Esophagus (tissue), 2 donors: ENCODE results near the gene EXOSC9. TPM values are rescaled to one million over a fixed set of nuclear protein-coding genes. Genes with fewer than 3 reads are reported as not detected.

Source experiments
- H3K27ac ChIP-seq, 2 donors: one replicate each; pipeline ENCODE4 v1.5.1; 2013; ENCODE audit warnings: low read depth in 2 of 2, mild to moderate bottlenecking in 2 of 2, inconsistent platforms in 1 of 2, low read length in 1 of 2, moderate library complexity in 1 of 2
- H3K27me3 ChIP-seq, 2 donors: one replicate each; pipeline ENCODE4 v1.6.1; 2013; ENCODE audit warnings: low read length in 2 of 2, control low read depth in 1 of 2, mild to moderate bottlenecking in 1 of 2; ENCODE audit not compliant: insufficient read depth in 2 of 2, control insufficient read depth in 1 of 2
- H3K36me3 ChIP-seq, 2 donors: one replicate each; pipeline ENCODE4 v1.6.1; 2013; ENCODE audit warnings: low read length in 1 of 2; ENCODE audit not compliant: control insufficient read depth in 2 of 2, insufficient read depth in 2 of 2
- H3K4me1 ChIP-seq, 2 donors: one replicate each; pipeline ENCODE4 v1.6.1; 2013; ENCODE audit warnings: low read length in 1 of 2; ENCODE audit not compliant: control insufficient read depth in 2 of 2, insufficient read depth in 2 of 2
- H3K4me3 ChIP-seq, 2 donors: one replicate each; pipeline ENCODE4 v1.5.1; 2013; ENCODE audit warnings: low read length in 2 of 2, mild to moderate bottlenecking in 2 of 2, low read depth in 1 of 2, moderate library complexity in 1 of 2
- H3K9me3 ChIP-seq, 2 donors: one replicate each; pipeline ENCODE4 v1.6.1; 2013; ENCODE audit warnings: mild to moderate bottlenecking in 2 of 2, low read depth in 1 of 2, low read length in 1 of 2, moderate library complexity in 1 of 2; ENCODE audit not compliant: control insufficient read depth in 2 of 2, insufficient read depth in 1 of 2
- WGBS, 2 donors: extraction: QIAGEN DNeasy Blood & Tissue Kit; methylation state at CpG; one replicate each; pipeline ENCODE4 v1.1.7; 2013; 5-methylcytosine and 5-hydroxymethylcytosine counted together
- polyA plus RNA-seq, 2 donors: library from polyadenylated mRNA; stranded (reverse); fragments of 200-250 nt; gene quantifications; one replicate each; pipeline ENCODE4 v1.2.3, GENCODE V29; 2013
- donor health status: healthy with polysubstance abuse.
- donor health status: Bipolar disorder and iron deficiency.

The EXOSC9 gene
- polyA plus RNA-seq, 2 donors: 16.3 to 18.9 TPM

- H3K27ac ChIP-seq: no peak overlapping the region
- no peaks in the 10 kb centered on the region for H3K4me1 ChIP-seq
- H3K9me3 ChIP-seq: peaks cover 0 to 2% of the 10 kb centered on the region in 2 donors
- H3K4me3 ChIP-seq: no peak overlapping the region
- WGBS, 2 donors: 77 to 89% methylated on average over 2 of the region's 2 CpGs
- no peaks in the 10 kb centered on the region for H3K36me3 ChIP-seq
- no peaks in the 10 kb centered on the region for H3K27me3 ChIP-seq
Observed at GRCh38 chr4:121786221-121786620, 14.9 kb upstream of the EXOSC9 start.

- WGBS, 2 donors: 65 to 81% methylated on average over 2 of the region's 2 CpGs
- Histone ChIP-seq H3K27ac (no peak overlapping the region), H3K9me3 (peaks cover 0 to 2% of the 10 kb centered on the region in 2 donors), H3K4me1 (no peaks in the 10 kb centered on the region), H3K4me3 (no peak overlapping the region), H3K27me3 (no peaks in the 10 kb centered on the region), H3K36me3 (no peaks in the 10 kb centered on the region)
Observed at GRCh38 chr4:121788896-121789295, 12.2 kb upstream of the EXOSC9 start.

DNA sequence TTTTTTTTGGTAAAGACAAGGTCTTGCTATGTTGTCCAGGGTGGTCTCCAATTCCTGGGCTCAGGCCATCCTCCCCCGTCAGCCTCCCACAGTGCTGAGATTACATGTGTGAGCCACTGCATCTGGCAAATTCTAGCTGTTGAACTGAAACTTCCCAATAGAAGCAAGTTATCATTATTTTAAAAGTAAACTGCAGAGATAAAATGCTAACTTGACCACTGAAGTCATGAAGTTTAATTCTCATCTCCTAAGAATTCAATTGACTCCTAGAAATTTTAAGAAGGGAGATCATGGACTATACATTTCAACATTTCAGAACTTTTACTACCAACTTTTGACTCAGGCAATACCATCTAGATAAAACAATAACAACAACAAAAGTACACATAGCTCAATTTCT lies 11.7 kb upstream of the EXOSC9 start:
- Histone ChIP-seq H3K9me3 (no peaks in the 10 kb centered on the region), H3K27me3 (no peaks in the 10 kb centered on the region), H3K36me3 (no peaks in the 10 kb centered on the region), H3K4me3 (no peak overlapping the region), H3K4me1 (no peaks in the 10 kb centered on the region), H3K27ac (no peak overlapping the region)
- WGBS, 2 donors: 89 to 90% methylated on average over 1 of the region's 1 CpG

DNA sequence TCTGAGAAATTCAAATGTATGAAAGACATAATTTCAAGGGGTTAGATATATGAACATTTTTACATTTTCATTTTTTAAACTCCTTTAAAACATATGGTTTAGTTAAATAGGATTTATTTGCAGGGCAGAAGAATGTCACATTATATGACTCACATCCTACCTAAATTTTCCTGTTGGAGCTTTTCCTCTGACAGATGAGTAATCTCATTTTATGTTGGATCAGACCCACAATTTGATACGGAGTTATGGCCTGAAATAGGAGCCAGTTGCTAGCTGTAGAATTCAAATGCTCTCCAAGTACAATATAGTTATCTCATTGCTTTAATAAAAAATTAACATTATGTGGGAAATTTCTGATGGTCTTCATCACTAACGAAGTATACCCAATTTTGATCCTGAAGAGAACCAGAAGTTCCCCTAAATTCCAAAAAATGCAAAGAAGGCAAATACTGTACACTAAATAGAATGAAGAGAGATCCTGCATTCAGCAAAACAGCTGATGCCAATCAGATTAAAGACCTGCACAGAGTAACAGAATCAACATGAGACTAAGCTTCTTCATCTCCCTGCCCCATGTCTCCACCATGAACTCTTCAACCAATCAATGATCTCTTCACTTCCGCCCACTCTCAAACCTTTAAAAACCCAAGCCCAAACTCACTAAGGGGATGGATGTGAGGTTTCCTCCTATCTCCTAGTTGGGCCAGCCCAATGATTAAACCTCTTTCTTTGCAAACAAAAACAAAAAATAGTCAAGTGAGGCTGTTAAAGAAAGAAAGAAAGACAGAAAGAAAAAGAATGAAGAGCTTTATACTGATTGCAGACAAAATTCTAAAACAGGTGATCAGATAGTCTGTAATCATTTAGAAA lies 10.9 kb upstream of the EXOSC9 start:
- WGBS, 2 donors: 65 to 69% methylated on average over 3 of the region's 3 CpGs
- Histone ChIP-seq H3K9me3 (no peaks in the 10 kb centered on the region), H3K27ac (no peak overlapping the region), H3K4me3 (no peak overlapping the region), H3K4me1 (no peaks in the 10 kb centered on the region), H3K27me3 (no peaks in the 10 kb centered on the region), H3K36me3 (no peaks in the 10 kb centered on the region)

GRCh38 chr4:121790976-121791375 lies 10.1 kb upstream of the EXOSC9 start:
- Histone ChIP-seq H3K27ac (no peak overlapping the region), H3K4me1 (no peaks in the 10 kb centered on the region), H3K27me3 (no peaks in the 10 kb centered on the region), H3K36me3 (no peaks in the 10 kb centered on the region), H3K4me3 (no peak overlapping the region), H3K9me3 (no peaks in the 10 kb centered on the region)

GRCh38 chr4:121791481-121791880 lies 9.6 kb upstream of the EXOSC9 start:
- H3K9me3 ChIP-seq: no peaks in the 10 kb centered on the region
- no peaks in the 10 kb centered on the region for H3K27me3 ChIP-seq
- WGBS, 2 donors: 85 to 87% methylated on average over 5 of the region's 5 CpGs
- H3K36me3 ChIP-seq: no peaks in the 10 kb centered on the region
- H3K4me3 ChIP-seq: no peak overlapping the region
- H3K27ac ChIP-seq: no peak overlapping the region
- no peaks in the 10 kb centered on the region for H3K4me1 ChIP-seq

- Histone ChIP-seq H3K27ac (no peak overlapping the region), H3K36me3 (no peaks in the 10 kb centered on the region), H3K27me3 (no peaks in the 10 kb centered on the region), H3K4me1 (no peaks in the 10 kb centered on the region), H3K4me3 (no peak overlapping the region), H3K9me3 (no peaks in the 10 kb centered on the region)
- 91 to 92% methylated on average over 2 of the region's 2 CpGs for WGBS, 2 donors
Observed at GRCh38 chr4:121792966-121793365, 8.2 kb upstream of the EXOSC9 start.

DNA sequence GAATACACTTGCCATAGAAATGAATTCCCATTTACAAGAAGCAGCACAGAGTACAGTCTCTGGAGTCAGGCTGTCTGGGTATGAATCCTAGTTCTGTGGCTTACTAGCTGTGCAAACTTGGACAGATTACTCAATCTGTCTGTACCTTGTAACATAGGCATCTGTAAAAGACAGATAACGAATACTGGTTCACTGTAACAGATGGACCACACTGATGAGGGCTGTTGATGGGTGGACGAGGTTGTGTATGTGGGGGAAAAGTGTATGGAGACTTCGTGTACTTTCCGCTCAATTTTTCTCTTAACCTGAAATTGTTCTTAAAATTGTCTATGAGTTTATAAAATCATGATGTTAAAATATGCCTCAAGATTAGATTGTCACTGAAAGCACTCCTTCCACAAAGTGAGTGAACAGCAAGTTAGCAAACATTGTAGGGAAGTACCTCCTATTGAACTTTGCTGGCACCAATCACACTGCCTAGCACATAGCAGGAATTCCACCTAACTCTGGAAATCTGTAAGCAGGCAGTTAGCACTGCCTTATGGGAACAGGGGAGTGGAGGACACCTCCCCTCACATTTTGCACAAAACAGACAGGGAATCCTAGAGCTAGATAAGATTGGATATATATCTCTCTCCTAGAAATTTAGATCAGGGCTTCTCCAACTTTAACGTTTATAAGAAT lies 6.5 kb upstream of the EXOSC9 start:
- H3K9me3 ChIP-seq: no peaks in the 10 kb centered on the region
- no peak overlapping the region for H3K4me3 ChIP-seq
- no peak overlapping the region for H3K27ac ChIP-seq
- no peaks in the 10 kb centered on the region for H3K36me3 ChIP-seq
- no peaks in the 10 kb centered on the region for H3K4me1 ChIP-seq
- 66 to 79% methylated on average over 5 of the region's 5 CpGs for WGBS, 2 donors
- H3K27me3 ChIP-seq: no peaks in the 10 kb centered on the region

- Histone ChIP-seq H3K27ac (no peak overlapping the region), H3K27me3 (no peaks in the 10 kb centered on the region), H3K36me3 (no peaks in the 10 kb centered on the region), H3K4me1 (no peaks in the 10 kb centered on the region), H3K9me3 (no peaks in the 10 kb centered on the region), H3K4me3 (no peak overlapping the region)
Observed at GRCh38 chr4:121796283-121796682, 4.8 kb upstream of the EXOSC9 start.
